Endothelial cell (in vitro differentiated cells): ENCODE measurements around the gene FOXL3. TPM values are rescaled to one million over a fixed set of nuclear protein-coding genes. Genes with fewer than 3 reads are reported as not detected.

Experiments
- DNase-seq: peaks from one replicate; pipeline ENCODE4 v3.0.0; 2021; ENCODE audit warnings: low spot score
- H3K27ac Mint-ChIP-seq: one replicate; pipeline ENCODE4 v1.8.0; 2021; ENCODE audit warnings: mixed read lengths, inconsistent platforms; ENCODE audit not compliant: unreplicated experiment
- H3K27me3 Mint-ChIP-seq: one replicate; pipeline ENCODE4 v1.8.0; 2021; ENCODE audit warnings: mild to moderate bottlenecking, moderate library complexity, mixed read lengths, inconsistent platforms; ENCODE audit not compliant: unreplicated experiment
- H3K36me3 Mint-ChIP-seq: one replicate; pipeline ENCODE4 v1.8.0; 2021; ENCODE audit warnings: mild to moderate bottlenecking, low read depth, mixed read lengths, inconsistent platforms; ENCODE audit not compliant: unreplicated experiment
- H3K4me1 Mint-ChIP-seq: one replicate; pipeline ENCODE4 v1.8.0; 2021; ENCODE audit warnings: mild to moderate bottlenecking, mixed read lengths, inconsistent platforms; ENCODE audit not compliant: unreplicated experiment
- H3K4me3 Mint-ChIP-seq: one replicate; pipeline ENCODE4 v1.8.0; 2021; ENCODE audit warnings: mild to moderate bottlenecking, mixed read lengths, inconsistent platforms; ENCODE audit not compliant: unreplicated experiment
- H3K9me3 Mint-ChIP-seq: one replicate; pipeline ENCODE4 v1.8.0; 2021; ENCODE audit warnings: mixed read lengths, inconsistent platforms; ENCODE audit not compliant: unreplicated experiment
- total RNA-seq: library from RNA; stranded (reverse); fragmentation: NEBNext Ultra II Directional; extraction: Animal tissue kit (Norgen Biotek cat#: 25700); gene quantifications from one replicate; pipeline ENCODE4 v1.2.1, GENCODE V29; 2021; ENCODE audit not compliant: unreplicated experiment
- TF ChIP-seq, protein P1 (sequence below): fragments of 200-600 bp; sonication (generic); IDR thresholded peaks from one replicate; pipeline ENCODE4 v1.5.0; 2021; ENCODE audit warnings: antibody characterized with exemption; ENCODE audit not compliant: unreplicated experiment

Gene FOXL3
- total RNA-seq, 1 donor from 2014 or later = not detected

GRCh38 chr7:276230-276835 lies 13.6 kb upstream of the FOXL3 start:
- DNase-seq = no peak

GRCh38 chr7:277228-277627 lies 12.7 kb upstream of the FOXL3 start:
- TF ChIP-seq, protein P1, sequence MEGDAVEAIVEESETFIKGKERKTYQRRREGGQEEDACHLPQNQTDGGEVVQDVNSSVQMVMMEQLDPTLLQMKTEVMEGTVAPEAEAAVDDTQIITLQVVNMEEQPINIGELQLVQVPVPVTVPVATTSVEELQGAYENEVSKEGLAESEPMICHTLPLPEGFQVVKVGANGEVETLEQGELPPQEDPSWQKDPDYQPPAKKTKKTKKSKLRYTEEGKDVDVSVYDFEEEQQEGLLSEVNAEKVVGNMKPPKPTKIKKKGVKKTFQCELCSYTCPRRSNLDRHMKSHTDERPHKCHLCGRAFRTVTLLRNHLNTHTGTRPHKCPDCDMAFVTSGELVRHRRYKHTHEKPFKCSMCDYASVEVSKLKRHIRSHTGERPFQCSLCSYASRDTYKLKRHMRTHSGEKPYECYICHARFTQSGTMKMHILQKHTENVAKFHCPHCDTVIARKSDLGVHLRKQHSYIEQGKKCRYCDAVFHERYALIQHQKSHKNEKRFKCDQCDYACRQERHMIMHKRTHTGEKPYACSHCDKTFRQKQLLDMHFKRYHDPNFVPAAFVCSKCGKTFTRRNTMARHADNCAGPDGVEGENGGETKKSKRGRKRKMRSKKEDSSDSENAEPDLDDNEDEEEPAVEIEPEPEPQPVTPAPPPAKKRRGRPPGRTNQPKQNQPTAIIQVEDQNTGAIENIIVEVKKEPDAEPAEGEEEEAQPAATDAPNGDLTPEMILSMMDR = no peak
- Mint-ChIP-seq H3K36me3 (peaks cover 10% of the 10 kb centered on the region), H3K9me3 (peaks cover 18% of the 10 kb centered on the region), H3K27ac (no peak overlapping the region), H3K4me3 (no peak overlapping the region), H3K4me1 (no peaks in the 10 kb centered on the region), H3K27me3 (peaks cover 9% of the 10 kb centered on the region)
- DNase-seq = no peak

More at GRCh38 chr7:276230-276835, 13.6 kb upstream of the FOXL3 start:
- H3K4me3 Mint-ChIP-seq = no peak overlapping the region
- peaks cover 10% of the 10 kb centered on the region for H3K36me3 Mint-ChIP-seq
- no peaks in the 10 kb centered on the region for H3K4me1 Mint-ChIP-seq
- H3K27me3 Mint-ChIP-seq = peaks cover 9% of the 10 kb centered on the region
- peaks cover 18% of the 10 kb centered on the region for H3K9me3 Mint-ChIP-seq
- no peak overlapping the region for H3K27ac Mint-ChIP-seq
- TF ChIP-seq, protein P1 = no peak

GRCh38 chr7:278081-278480 lies 11.9 kb upstream of the FOXL3 start:
- Mint-ChIP-seq H3K4me1 (no peaks in the 10 kb centered on the region), H3K36me3 (peaks cover 6% of the 10 kb centered on the region), H3K27ac (no peak overlapping the region), H3K9me3 (peaks cover 14% of the 10 kb centered on the region), H3K27me3 (peaks cover 7% of the 10 kb centered on the region), H3K4me3 (no peak overlapping the region)
- DNase-seq = no peak
- TF ChIP-seq, protein P1 = no peak

DNA sequence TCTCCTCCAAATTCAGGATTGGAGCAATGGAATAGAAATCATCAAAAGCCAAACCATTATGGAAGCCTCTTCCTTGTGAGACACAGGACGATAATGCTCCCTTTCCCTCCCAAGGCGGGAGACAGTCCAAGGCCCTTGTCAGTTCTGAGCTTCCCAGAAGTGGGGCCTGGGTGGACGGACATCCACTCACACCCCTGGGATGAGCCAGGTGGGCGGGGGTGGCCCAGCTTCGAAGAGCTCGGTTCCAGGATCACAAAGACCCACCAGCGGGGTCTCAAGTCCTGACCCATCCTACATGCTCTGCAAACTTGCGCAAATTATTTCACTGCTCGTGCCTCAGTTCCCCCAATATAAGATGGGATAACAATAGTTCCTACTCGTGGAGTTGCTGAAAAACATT lies 10.1 kb upstream of the FOXL3 start:
- TF ChIP-seq, protein P1 = no peak
- no peak for DNase-seq

GRCh38 chr7:280461-280860 lies 9.5 kb upstream of the FOXL3 start:
- no peaks in the 10 kb centered on the region for H3K9me3 Mint-ChIP-seq
- H3K27ac Mint-ChIP-seq = no peak overlapping the region
- no peaks in the 10 kb centered on the region for H3K4me1 Mint-ChIP-seq
- TF ChIP-seq, protein P1 = no peak
- H3K4me3 Mint-ChIP-seq = no peak overlapping the region
- H3K36me3 Mint-ChIP-seq = no peaks in the 10 kb centered on the region
- H3K27me3 Mint-ChIP-seq = peaks cover 5% of the 10 kb centered on the region
- DNase-seq = no peak

More for the DNA sequence above, 10.1 kb upstream of the FOXL3 start:
- Mint-ChIP-seq H3K27me3 (peaks cover 7% of the 10 kb centered on the region), H3K4me1 (no peaks in the 10 kb centered on the region), H3K27ac (no peak overlapping the region), H3K4me3 (no peak overlapping the region), H3K36me3 (no peaks in the 10 kb centered on the region), H3K9me3 (no peaks in the 10 kb centered on the region)
